HepG2 (cell line): ENCODE measurements around the gene HNRNPC.

Experiments used
- CEBPZ ChIP-seq: IDR thresholded peaks from 2 replicates; pipeline ENCODE4 v1.6.1; 2012; ENCODE audit warnings: low read length, improper control_type of control experiment
- CREM ChIP-seq, 2 experiments: sonication (generic) in 1 of 2; formaldehyde crosslinking in 1 of 2; IDR thresholded peaks; 2 replicates each; pipeline versions ENCODE4 v1.4.0 to v1.6.1; 2016 to 2020; ENCODE audit warnings: antibody characterized with exemption in 1 of 2, mild to moderate bottlenecking in 1 of 2, missing genetic modification reagents in 1 of 2
- MAX ChIP-seq: IDR thresholded peaks from 2 replicates; pipeline ENCODE4 v1.6.1; 2012; ENCODE audit warnings: inconsistent platforms
- ZFP36L1 ChIP-seq: sonication (generic); formaldehyde crosslinking; IDR thresholded peaks from 2 replicates; pipeline ENCODE4 v1.8.0; 2022; ENCODE audit warnings: mild to moderate bottlenecking, missing genetic modification reagents, moderate library complexity
- TF ChIP-seq, protein P1 (sequence below): sonication (generic); formaldehyde crosslinking; IDR thresholded peaks from 2 replicates; pipeline ENCODE4 v1.5.0; 2020; ENCODE audit warnings: mild to moderate bottlenecking, missing genetic modification reagents, moderate library complexity

DNA sequence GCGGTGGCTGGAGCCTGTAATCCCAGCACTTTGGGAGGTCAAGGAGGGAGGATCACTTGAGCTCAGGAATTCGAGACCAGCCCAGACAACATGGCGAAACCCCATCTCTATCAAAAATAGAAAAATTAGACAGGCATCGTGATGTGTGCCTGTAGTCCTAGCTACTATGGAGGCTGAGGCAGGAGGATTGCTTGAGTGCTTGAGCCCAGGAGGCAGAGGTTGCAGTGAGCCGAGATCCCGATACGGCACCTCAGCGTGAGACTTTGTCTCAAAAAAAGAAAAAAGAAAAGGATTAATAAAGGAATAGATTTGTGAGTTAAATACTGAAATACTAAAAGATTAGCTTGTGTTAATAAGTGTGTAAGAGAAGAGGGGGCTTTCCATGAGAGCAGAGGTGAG, 40.0 kb upstream of the HNRNPC start:
- TF ChIP-seq, protein P1, sequence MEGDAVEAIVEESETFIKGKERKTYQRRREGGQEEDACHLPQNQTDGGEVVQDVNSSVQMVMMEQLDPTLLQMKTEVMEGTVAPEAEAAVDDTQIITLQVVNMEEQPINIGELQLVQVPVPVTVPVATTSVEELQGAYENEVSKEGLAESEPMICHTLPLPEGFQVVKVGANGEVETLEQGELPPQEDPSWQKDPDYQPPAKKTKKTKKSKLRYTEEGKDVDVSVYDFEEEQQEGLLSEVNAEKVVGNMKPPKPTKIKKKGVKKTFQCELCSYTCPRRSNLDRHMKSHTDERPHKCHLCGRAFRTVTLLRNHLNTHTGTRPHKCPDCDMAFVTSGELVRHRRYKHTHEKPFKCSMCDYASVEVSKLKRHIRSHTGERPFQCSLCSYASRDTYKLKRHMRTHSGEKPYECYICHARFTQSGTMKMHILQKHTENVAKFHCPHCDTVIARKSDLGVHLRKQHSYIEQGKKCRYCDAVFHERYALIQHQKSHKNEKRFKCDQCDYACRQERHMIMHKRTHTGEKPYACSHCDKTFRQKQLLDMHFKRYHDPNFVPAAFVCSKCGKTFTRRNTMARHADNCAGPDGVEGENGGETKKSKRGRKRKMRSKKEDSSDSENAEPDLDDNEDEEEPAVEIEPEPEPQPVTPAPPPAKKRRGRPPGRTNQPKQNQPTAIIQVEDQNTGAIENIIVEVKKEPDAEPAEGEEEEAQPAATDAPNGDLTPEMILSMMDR (CRISPR knock-in tag), result no peak
- TF ChIP-seq MAX (no peak), CEBPZ (no peak), ZFP36L1 (CRISPR knock-in tag) (0 out of 2 replicates have a peak, but pooled peaks have one; percentile 29), CREM (IDR thresholded peaks at IDR 0.05) (no peak), CREM (CRISPR knock-in tag; IDR thresholded peaks at IDR 0.05) (no peak)
